Peyer's patch (tissue), 4 donors: ENCODE results near the gene STAM2.

Source experiments
- CTCF ChIP-seq, 6 experiments: fragments of 450-650 bp in 4 of 6; fragments of 200-600 bp in 2 of 6; sonication (generic) in 1 of 6; IDR thresholded peaks; one replicate each; pipeline ENCODE4 v1.5.1; 2017 to 2019; ENCODE audit warnings: antibody characterized with exemption in 6 of 6, mild to moderate bottlenecking in 3 of 6, moderate library complexity in 1 of 6
- POLR2A ChIP-seq, 2 donors: fragments of 450-650 bp; IDR thresholded peaks; one replicate each; pipeline ENCODE4 v1.5.1; 2017; ENCODE audit warnings: antibody characterized with exemption in 2 of 2, mild to moderate bottlenecking in 2 of 2, moderate library complexity in 2 of 2

- TF ChIP-seq CTCF (IDR thresholded peaks at IDR 0.05): no peak
- no peak for TF ChIP-seq POLR2A (IDR thresholded peaks at IDR 0.05)
Observed at GRCh38 chr2:152154462-152154861, 21.1 kb downstream of the STAM2 start.
